GM12878 (cell line): Measurements from ENCODE around the gene ATF3. TPM values are rescaled to one million over a fixed set of nuclear protein-coding genes. Genes with fewer than 3 reads are reported as not detected.
A peak's percentile ranks its signal among the peaks of the same experiment; 100 is the strongest.

Experiments used
- IKZF2 ChIP-seq, 2 experiments: fragments of 450-650 bp; IDR thresholded peaks; 2 replicates each; pipeline ENCODE4 v1.6.1; 2017; ENCODE audit warnings: mild to moderate bottlenecking in 2 of 2, moderate library complexity in 2 of 2
- PAX5 ChIP-seq: IDR thresholded peaks from 2 replicates; pipeline ENCODE4 v1.6.1; 2011; ENCODE audit warnings: low read depth, low read length, borderline replicate concordance
- POLR2AphosphoS2 ChIP-seq: IDR thresholded peaks from 2 replicates; pipeline ENCODE4 v1.6.1; 2011; ENCODE audit warnings: low read depth, mild to moderate bottlenecking, low read length, improper control_type of control experiment, moderate library complexity
- POLR2AphosphoS5 ChIP-seq: IDR thresholded peaks from 2 replicates; pipeline ENCODE4 v1.6.1; 2011; ENCODE audit warnings: mild to moderate bottlenecking, low read length, inconsistent platforms
- RAD21 ChIP-seq: IDR thresholded peaks from 2 replicates; pipeline ENCODE4 v1.6.1; 2011; ENCODE audit warnings: mild to moderate bottlenecking, low read depth, low read length, moderate library complexity; ENCODE audit not compliant: insufficient read depth
- REST ChIP-seq: IDR thresholded peaks from 2 replicates; pipeline ENCODE4 v1.6.1; 2012; ENCODE audit warnings: mild to moderate bottlenecking, low read depth, low read length
- RUNX3 ChIP-seq: IDR thresholded peaks from 2 replicates; pipeline ENCODE4 v1.6.1; 2012; ENCODE audit warnings: low read length, inconsistent platforms
- SRF ChIP-seq, 2 experiments: IDR thresholded peaks; 2 replicates each; pipeline ENCODE4 v1.6.1; 2011; ENCODE audit warnings: low read depth in 2 of 2, low read length in 2 of 2, mild to moderate bottlenecking in 1 of 2, moderate library complexity in 1 of 2
- TARDBP ChIP-seq: IDR thresholded peaks from 2 replicates; pipeline ENCODE4 v1.6.1; 2016; ENCODE audit warnings: borderline replicate concordance
- polyA plus RNA-seq, 11 experiments: library from polyadenylated mRNA; depleted of rRNA in 4 of 11; unstranded in 6 of 11; stranded (reverse) in 5 of 11; fragments of >200 nt; fragmentation: Nextera tagmentation in 4 of 11; fragmentation: Illumina TruSeq in 1 of 11; extraction: Ambion mirVana in 4 of 11; extraction: Trizol in 1 of 11; gene quantifications; 1 replicate in 1 of 11; 2 replicates in 10 of 11; pipeline versions ENCODE4 v1.2.1 to v1.2.3, GENCODE V29; 2011 to 2016; ENCODE audit warnings: inconsistent platforms in 2 of 11, missing spikeins in 2 of 11, low read depth in 1 of 11
- total RNA-seq, 4 experiments: library from RNA; depleted of rRNA in 3 of 4; stranded (reverse); fragments of >200 nt in 3 of 4; fragmentation: Illumina TruSeq in 1 of 4; extraction: Trizol in 1 of 4; gene quantifications; 2 replicates each; pipeline versions ENCODE4 v1.2.1 to v1.2.3, GENCODE V29; 2013 to 2021
- TF ChIP-seq, protein P1 (sequence below): fragments of 150-350 bp; IDR thresholded peaks from 2 replicates; pipeline ENCODE4 v1.6.1; 2014; ENCODE audit warnings: mild to moderate bottlenecking, low read depth, low read length
- TF ChIP-seq, protein P2 (sequence below): IDR thresholded peaks from 2 replicates; pipeline ENCODE4 v1.6.1; 2012; ENCODE audit warnings: low read depth, low read length, improper control_type of control experiment

ATF3 gene
- total and polyA plus RNA-seq, 10 of the 15 experiments (the other 5 are each of a cell fraction or from before 2014, with no cell fraction given): 3.0 to 13.9 (median 8.3) TPM

- TF ChIP-seq POLR2AphosphoS5 (no peak), IKZF2 (IDR thresholded peaks at IDR 0.05) (0 out of 4 replicates have a peak, but pooled peaks of 1 of the 2 experiments have one; percentile 8), RUNX3 (peak; percentile 24; the same call in 1 of the 2 replicates), REST (no peak), TARDBP (no peak), POLR2AphosphoS2 (no peak), RAD21 (no peak), SRF (IDR thresholded peaks at IDR 0.05; ENCODE audit: low read depth in 2 of 2, low read length in 2 of 2) (no peak), PAX5 (no peak)
- TF ChIP-seq, protein P1, sequence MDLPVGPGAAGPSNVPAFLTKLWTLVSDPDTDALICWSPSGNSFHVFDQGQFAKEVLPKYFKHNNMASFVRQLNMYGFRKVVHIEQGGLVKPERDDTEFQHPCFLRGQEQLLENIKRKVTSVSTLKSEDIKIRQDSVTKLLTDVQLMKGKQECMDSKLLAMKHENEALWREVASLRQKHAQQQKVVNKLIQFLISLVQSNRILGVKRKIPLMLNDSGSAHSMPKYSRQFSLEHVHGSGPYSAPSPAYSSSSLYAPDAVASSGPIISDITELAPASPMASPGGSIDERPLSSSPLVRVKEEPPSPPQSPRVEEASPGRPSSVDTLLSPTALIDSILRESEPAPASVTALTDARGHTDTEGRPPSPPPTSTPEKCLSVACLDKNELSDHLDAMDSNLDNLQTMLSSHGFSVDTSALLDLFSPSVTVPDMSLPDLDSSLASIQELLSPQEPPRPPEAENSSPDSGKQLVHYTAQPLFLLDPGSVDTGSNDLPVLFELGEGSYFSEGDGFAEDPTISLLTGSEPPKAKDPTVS: no peak
- TF ChIP-seq, protein P2, sequence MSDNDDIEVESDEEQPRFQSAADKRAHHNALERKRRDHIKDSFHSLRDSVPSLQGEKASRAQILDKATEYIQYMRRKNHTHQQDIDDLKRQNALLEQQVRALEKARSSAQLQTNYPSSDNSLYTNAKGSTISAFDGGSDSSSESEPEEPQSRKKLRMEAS: no peak
Measured at GRCh38 chr1:212614453-212615200, 6.1 kb downstream of the ATF3 start (continued).
